Omental fat pad (tissue), 4 donors: ENCODE data around the gene LAMC3. TPM values are rescaled to one million over a fixed set of nuclear protein-coding genes. Genes with fewer than 3 reads are reported as not detected.

Experiments used
- ATAC-seq: fragments of 150-250 bp; one replicate; pipeline ENCODE4 v1.9.1; 2016; ENCODE audit warnings: mild to moderate bottlenecking, moderate library complexity; ENCODE audit not compliant: low FRiP score
- DNase-seq: peaks from one replicate; pipeline ENCODE4 v3.0.0-alpha.2; 2019; ENCODE audit warnings: low spot score
- total RNA-seq, 4 donors: library from RNA; depleted of rRNA; stranded (reverse); fragments of >200 nt; gene quantifications; one replicate each; pipeline ENCODE4 v1.1.0, GENCODE V29; 2016
- TF ChIP-seq, protein P1 (sequence below), 3 donors: fragments of 450-650 bp; IDR thresholded peaks; one replicate each; pipeline ENCODE4 v1.5.1; 2016 to 2017; ENCODE audit warnings: antibody characterized with exemption in 3 of 3, mild to moderate bottlenecking in 3 of 3, moderate library complexity in 2 of 3

Gene LAMC3
- total RNA-seq, 4 donors from 2014 or later: 0.09 to 1.9 (median 0.65) TPM

DNA sequence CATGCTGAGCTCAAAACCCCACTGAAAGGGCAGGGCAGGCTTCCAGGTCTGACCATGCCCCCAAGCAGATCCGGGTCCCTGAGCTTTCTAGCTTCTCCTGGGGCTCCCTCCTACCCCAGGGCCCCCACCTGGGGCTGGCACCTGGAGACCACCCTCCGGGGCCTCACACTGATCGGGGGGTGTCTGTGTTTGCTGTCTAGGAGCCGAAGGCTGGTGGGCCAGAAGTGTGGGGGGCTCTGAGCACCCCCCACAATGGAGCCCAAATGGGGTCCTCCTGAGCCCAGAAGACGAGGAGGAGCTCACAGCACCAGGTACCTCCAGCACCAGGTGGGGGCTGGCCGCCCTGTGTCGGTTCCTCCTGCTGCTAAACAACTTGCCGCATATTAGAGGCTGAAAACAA is 39.8 kb downstream of the LAMC3 start:
- ATAC-seq (no peak), DNase-seq (no peak)
- TF ChIP-seq, protein P1, sequence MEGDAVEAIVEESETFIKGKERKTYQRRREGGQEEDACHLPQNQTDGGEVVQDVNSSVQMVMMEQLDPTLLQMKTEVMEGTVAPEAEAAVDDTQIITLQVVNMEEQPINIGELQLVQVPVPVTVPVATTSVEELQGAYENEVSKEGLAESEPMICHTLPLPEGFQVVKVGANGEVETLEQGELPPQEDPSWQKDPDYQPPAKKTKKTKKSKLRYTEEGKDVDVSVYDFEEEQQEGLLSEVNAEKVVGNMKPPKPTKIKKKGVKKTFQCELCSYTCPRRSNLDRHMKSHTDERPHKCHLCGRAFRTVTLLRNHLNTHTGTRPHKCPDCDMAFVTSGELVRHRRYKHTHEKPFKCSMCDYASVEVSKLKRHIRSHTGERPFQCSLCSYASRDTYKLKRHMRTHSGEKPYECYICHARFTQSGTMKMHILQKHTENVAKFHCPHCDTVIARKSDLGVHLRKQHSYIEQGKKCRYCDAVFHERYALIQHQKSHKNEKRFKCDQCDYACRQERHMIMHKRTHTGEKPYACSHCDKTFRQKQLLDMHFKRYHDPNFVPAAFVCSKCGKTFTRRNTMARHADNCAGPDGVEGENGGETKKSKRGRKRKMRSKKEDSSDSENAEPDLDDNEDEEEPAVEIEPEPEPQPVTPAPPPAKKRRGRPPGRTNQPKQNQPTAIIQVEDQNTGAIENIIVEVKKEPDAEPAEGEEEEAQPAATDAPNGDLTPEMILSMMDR (IDR thresholded peaks at IDR 0.05): no peak

DNA sequence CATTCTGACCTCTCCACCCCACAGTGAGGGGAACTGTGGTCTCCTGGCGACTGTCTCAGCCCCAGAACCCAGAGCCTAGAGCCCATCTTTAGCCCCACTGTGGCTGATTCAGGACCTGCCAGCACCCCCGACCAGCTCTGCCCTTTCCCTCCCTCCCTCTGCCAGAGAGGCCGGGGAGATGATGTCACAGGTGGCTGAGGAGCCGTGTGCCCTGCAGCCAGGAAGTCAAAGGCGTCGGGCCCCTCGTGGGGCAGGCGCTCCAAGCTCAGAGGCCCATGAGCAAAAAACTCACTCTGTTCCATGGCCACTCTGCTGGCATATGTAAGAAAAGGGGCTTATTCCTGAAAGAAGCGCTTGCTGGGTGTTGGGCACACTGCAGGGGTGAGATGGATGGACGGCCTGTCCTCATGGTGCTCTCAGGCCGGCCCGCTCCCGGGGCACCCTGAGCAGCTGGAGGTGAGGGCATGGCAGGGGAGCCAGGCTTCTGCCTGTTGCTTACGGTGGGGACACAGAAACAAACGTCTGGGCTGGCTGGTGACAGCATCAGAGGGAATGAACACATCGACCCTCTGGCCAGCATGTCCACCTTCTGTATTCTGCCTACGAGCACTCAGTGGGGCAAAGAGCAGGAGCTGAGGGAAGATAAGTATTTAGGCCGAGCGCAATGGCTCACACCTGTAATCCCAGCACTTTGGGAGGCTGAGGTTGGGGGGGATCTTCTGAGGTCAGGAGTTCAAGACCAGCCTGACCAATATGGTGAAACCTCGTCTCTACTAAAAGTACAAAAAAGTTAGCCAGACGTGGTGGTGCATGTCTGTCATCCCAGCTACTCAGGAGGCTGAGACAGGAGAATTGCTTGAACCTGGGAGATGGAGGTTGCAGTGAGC is 41.1 kb downstream of the LAMC3 start:
- TF ChIP-seq, protein P1 (IDR thresholded peaks at IDR 0.05): no peak
- DNase-seq: no peak
- ATAC-seq: no peak

DNA sequence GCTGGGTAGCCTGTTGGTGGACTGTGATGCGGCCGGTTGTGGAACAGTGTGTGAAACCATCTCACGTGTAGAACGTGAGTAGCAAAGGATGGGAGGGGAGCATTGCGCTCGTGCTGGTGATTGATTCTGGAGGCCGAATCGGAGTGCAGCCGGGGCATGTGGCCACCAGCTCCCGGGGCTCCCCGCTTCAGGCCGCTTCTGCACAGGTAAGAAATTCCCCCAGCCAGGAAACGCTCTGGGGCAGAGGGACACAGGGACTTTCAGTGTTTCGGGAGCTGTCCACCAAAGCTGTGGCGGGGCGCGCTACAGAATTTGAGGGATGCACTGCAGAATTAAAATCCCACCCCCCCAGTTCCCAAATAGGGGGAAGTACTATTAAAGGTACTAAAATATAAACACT is 41.9 kb downstream of the LAMC3 start:
- TF ChIP-seq, protein P1 (IDR thresholded peaks at IDR 0.05): no peak
- DNase-seq: no peak
- no peak for ATAC-seq

DNA sequence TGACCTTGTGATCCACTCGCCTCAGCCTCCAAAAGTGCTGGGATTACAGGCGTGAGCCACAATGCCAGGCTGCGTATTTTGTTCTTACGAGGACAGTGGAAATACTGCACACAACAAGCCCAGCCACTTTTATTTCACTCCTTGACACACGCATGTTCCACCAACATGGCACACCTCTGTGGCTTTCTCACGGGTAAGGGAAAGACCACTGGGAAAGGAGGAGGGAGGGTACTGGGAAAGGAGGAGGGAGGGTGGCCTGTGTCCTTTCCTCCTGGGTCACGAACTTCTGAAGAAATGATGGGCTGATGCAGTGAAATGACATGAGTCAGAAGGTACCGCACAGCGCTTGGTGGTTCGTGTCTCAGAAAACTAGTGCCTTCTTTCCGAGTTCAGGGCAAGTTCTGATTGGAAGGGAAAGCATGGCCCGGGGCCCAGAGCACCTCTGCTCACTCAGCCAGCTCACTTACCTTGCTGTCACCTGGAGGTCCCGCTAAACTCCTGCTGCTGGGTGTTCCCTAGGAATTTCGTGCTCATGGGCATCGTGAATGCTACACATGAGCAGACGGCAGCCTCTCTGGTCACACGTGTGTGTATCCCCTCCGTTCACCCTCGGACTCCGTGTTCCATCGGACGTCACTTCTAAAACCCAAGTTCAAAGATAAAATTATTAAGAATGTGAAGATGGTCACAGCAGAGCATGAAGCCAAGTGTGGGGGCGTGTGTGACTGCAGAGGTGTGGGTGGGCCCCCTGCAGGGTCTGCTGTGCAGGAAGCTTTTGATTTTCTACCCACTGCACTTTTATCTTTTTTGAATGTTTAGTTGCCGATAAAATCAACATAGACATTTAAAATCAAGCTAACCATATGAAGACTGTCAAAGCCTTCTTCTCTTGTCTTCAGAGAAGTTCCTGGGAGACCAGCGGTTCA is 42.9 kb downstream of the LAMC3 start:
- TF ChIP-seq, protein P1 (IDR thresholded peaks at IDR 0.05): no peak
- ATAC-seq (no peak), DNase-seq (no peak)

DNA sequence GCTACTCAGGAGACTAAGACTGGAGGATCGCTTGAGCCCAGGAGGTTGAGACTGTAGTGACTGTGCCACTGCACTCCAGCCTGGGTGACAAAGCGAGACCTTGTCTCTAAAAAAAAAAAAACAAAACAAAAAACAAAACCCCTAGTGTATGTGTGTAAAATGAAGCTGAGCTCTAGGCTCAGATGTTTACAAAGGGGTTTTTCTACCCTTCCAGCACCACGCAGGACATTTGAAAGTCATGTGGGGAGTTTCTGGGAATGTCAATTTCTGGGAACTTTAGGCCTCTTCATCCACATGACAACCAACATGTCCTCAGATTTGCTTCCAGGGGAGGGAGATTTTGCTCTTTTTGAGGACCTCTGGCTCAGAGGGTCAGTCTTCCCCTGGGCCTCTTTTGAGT is 44.9 kb downstream of the LAMC3 start:
- DNase-seq (no peak), ATAC-seq (no peak)
- TF ChIP-seq, protein P1 (IDR thresholded peaks at IDR 0.05): no peak

DNA sequence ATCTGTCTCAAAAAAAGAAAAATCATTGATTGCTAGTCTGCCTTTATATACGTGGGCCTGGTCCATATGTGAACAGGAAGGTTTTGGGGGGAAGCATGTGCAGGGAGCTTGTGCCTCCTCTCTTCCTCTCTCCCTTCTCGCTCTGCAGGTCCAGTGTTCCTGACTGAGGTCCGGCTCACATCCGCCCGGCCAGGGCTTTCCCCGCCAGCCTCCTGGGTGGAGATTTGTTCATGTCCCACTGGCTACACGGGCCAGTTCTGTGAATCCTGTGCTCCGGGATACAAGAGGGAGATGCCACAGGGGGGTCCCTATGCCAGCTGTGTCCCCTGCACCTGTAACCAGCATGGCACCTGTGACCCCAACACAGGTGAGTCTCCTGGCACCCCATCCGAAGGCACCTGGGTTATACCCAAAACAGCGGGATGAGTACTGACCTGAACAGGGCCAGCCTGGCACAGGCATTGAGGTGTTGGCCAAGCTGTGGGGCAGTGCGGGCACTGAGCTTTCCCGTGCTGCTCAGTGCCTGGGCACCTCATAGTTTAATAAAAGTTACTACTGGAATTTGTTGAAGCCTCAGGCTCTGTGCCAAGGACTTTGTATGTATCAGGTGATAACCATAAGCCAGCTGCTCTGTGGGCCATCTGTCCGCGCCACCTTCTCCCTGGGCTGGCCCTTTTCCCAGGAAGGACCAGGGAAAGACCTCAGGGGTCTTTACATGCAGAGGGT is 48.0 kb downstream of the LAMC3 start:
- TF ChIP-seq, protein P1 (IDR thresholded peaks at IDR 0.05): no peak
- ATAC-seq (no peak), DNase-seq (no peak)
